ENCODE results near the gene FGFBP2.

DNA sequence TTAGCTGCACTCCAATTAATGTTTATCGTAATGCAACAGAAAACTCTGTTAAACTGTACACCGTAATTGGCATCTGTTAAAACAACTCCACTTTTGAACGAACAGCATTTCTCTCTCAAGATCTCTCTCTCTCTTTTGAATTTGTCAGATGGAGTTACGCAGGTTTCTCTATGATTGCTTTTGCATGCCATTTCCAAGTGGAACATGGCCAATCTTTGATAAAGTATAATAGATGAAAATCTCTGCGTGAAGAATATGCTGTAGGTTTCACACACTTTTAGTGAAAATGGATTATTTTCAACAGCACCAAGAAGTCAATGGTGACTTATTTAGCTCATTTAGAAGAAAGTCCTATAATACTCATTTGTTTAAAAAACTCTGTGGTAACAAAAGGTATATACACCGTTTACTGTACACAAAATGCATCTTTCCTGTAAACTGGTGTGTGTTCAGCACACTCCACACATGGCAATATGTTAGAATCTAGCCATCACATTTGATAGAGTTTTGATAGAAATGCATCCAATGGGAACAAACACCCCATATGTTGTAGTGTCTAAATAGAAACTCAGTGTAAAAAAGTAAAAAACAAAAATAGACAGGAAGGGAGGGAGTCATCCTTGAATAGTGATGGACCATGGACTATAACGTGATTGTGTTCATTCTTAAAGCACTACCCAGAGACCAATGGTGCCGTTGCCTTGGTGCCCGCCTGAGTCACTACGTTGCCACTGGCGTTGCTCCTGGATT lies 5.8 kb upstream of the FGFBP2 start:
- TF ChIP-seq POLR2AphosphoS5 (IDR thresholded peaks at IDR 0.05) (no peak), POLR2A (IDR thresholded peaks at IDR 0.05) (no peak), EP300 (IDR thresholded peaks at IDR 0.05) (no peak)
- TF ChIP-seq, protein P1, sequence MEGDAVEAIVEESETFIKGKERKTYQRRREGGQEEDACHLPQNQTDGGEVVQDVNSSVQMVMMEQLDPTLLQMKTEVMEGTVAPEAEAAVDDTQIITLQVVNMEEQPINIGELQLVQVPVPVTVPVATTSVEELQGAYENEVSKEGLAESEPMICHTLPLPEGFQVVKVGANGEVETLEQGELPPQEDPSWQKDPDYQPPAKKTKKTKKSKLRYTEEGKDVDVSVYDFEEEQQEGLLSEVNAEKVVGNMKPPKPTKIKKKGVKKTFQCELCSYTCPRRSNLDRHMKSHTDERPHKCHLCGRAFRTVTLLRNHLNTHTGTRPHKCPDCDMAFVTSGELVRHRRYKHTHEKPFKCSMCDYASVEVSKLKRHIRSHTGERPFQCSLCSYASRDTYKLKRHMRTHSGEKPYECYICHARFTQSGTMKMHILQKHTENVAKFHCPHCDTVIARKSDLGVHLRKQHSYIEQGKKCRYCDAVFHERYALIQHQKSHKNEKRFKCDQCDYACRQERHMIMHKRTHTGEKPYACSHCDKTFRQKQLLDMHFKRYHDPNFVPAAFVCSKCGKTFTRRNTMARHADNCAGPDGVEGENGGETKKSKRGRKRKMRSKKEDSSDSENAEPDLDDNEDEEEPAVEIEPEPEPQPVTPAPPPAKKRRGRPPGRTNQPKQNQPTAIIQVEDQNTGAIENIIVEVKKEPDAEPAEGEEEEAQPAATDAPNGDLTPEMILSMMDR (IDR thresholded peaks at IDR 0.05): no peak

Data from stomach (tissue), 4 donors.